Osteoblast (primary cell): ENCODE measurements around the gene SLC2A8. TPM values are rescaled to one million over a fixed set of nuclear protein-coding genes. Genes with fewer than 3 reads are reported as not detected.

Source experiments
- DNase-seq: peaks from one replicate; pipeline ENCODE4 v3.0.0; 2011; ENCODE audit warnings: low spot score, mixed read lengths; ENCODE audit not compliant: insufficient read length; ENCODE audit errors: missing footprints
- H2AFZ ChIP-seq: 2 replicates; pipeline ENCODE4 v1.6.0; 2011; ENCODE audit warnings: mild to moderate bottlenecking, low read length
- H3K27ac ChIP-seq: 2 replicates; pipeline ENCODE4 v1.5.1; 2011; ENCODE audit warnings: mild to moderate bottlenecking, low read depth, low read length, moderate library complexity
- H3K27me3 ChIP-seq: 2 replicates; pipeline ENCODE4 v1.6.0; 2012; ENCODE audit warnings: mild to moderate bottlenecking, control low read depth, inconsistent platforms, low read length, moderate library complexity; ENCODE audit not compliant: insufficient read depth
- H3K36me3 ChIP-seq: 2 replicates; pipeline ENCODE4 v1.5.1; 2011; ENCODE audit warnings: mild to moderate bottlenecking, low read length, control low read depth, moderate library complexity; ENCODE audit not compliant: insufficient read depth
- H3K4me1 ChIP-seq: 2 replicates; pipeline ENCODE4 v1.5.1; 2011; ENCODE audit warnings: mild to moderate bottlenecking, low read length, control low read depth, moderate library complexity; ENCODE audit not compliant: insufficient read depth
- H3K4me2 ChIP-seq: 2 replicates; pipeline ENCODE4 v1.6.0; 2011; ENCODE audit warnings: mild to moderate bottlenecking, low read length; ENCODE audit not compliant: insufficient read depth
- H3K4me3 ChIP-seq: fragments of 200-600 bp; sonication (generic); 3 replicates; pipeline ENCODE4 v1.5.1; 2012; ENCODE audit warnings: mild to moderate bottlenecking, low read length, inconsistent platforms; ENCODE audit not compliant: insufficient read depth
- H3K79me2 ChIP-seq: 2 replicates; pipeline ENCODE4 v1.6.0; 2012; ENCODE audit warnings: mild to moderate bottlenecking, low read length, control low read depth, inconsistent platforms; ENCODE audit not compliant: insufficient read depth
- H3K9me3 ChIP-seq: 2 replicates; pipeline ENCODE4 v1.5.1; 2011; ENCODE audit warnings: low read depth, low read length, control low read depth
- H4K20me1 ChIP-seq: 2 replicates; pipeline ENCODE4 v1.6.0; 2012; ENCODE audit warnings: mild to moderate bottlenecking, low read length, control low read depth; ENCODE audit not compliant: insufficient read depth
- CTCF ChIP-seq: IDR thresholded peaks from 2 replicates; pipeline ENCODE4 v1.5.1; 2011; ENCODE audit warnings: mild to moderate bottlenecking, low read depth, low read length, moderate library complexity; ENCODE audit errors: extremely low read depth
- total RNA-seq: library from RNA; depleted of rRNA; stranded (reverse); fragments of >200 nt; gene quantifications from 2 replicates; pipeline ENCODE4 v1.2.3, GENCODE V29; 2012

The SLC2A8 gene
- total RNA-seq, 1 donor: 5.4 TPM

GRCh38 chr9:127398275-127398647 is 1.3 kb downstream of the SLC2A8 start:
- Histone ChIP-seq H4K20me1 (peaks cover 12% of the 10 kb centered on the region), H3K27ac (no peak overlapping the region), H3K79me2 (peaks cover 7% of the 10 kb centered on the region), H3K27me3 (no peaks in the 10 kb centered on the region), H3K9me3 (no peaks in the 10 kb centered on the region), H2AFZ (peak overlapping the region; percentile 76), H3K36me3 (no peaks in the 10 kb centered on the region), H3K4me1 (peaks cover 7% of the 10 kb centered on the region), H3K4me2 (peak overlapping the region; percentile 84), H3K4me3 (peak overlapping the region; percentile 77)
- DNase-seq: no peak
- no peak for TF ChIP-seq CTCF

- H3K9me3 ChIP-seq: no peaks in the 10 kb centered on the region
- no peak overlapping the region for H3K27ac ChIP-seq
- H3K27me3 ChIP-seq: no peaks in the 10 kb centered on the region
- H4K20me1 ChIP-seq: peaks cover 12% of the 10 kb centered on the region
- TF ChIP-seq CTCF: no peak
- H3K4me2 ChIP-seq: no peak overlapping the region
- no peak overlapping the region for H3K4me3 ChIP-seq
- H3K4me1 ChIP-seq: peaks cover 7% of the 10 kb centered on the region
- no peaks in the 10 kb centered on the region for H3K36me3 ChIP-seq
- DNase-seq: peak; percentile 46
- H3K79me2 ChIP-seq: peaks cover 7% of the 10 kb centered on the region
- H2AFZ ChIP-seq: no peak overlapping the region
Observed at GRCh38 chr9:127398715-127399400, 1.9 kb downstream of the SLC2A8 start.

- peaks cover 7% of the 10 kb centered on the region for H3K79me2 ChIP-seq
- no peak overlapping the region for H2AFZ ChIP-seq
- H3K27me3 ChIP-seq: no peaks in the 10 kb centered on the region
- H3K4me1 ChIP-seq: peaks cover 7% of the 10 kb centered on the region
- no peak overlapping the region for H3K4me2 ChIP-seq
- no peak for DNase-seq
- H3K4me3 ChIP-seq: no peak overlapping the region
- no peak overlapping the region for H3K27ac ChIP-seq
- no peaks in the 10 kb centered on the region for H3K36me3 ChIP-seq
- no peak for TF ChIP-seq CTCF
- peaks cover 12% of the 10 kb centered on the region for H4K20me1 ChIP-seq
- H3K9me3 ChIP-seq: no peaks in the 10 kb centered on the region
Observed at GRCh38 chr9:127399736-127400269, 2.8 kb downstream of the SLC2A8 start.

- no peaks in the 10 kb centered on the region for H3K4me1 ChIP-seq
Observed at GRCh38 chr9:127402401-127403090, 5.6 kb downstream of the SLC2A8 start.

More at GRCh38 chr9:127402401-127403090, 5.6 kb downstream of the SLC2A8 start:
- peaks cover 7% of the 10 kb centered on the region for H3K79me2 ChIP-seq
- H3K36me3 ChIP-seq: no peaks in the 10 kb centered on the region
- no peak overlapping the region for H2AFZ ChIP-seq
- H3K9me3 ChIP-seq: no peaks in the 10 kb centered on the region
- H4K20me1 ChIP-seq: peaks cover 12% of the 10 kb centered on the region
- H3K27me3 ChIP-seq: no peaks in the 10 kb centered on the region
- no peak for TF ChIP-seq CTCF
- H3K4me3 ChIP-seq: no peak overlapping the region
- no peak for DNase-seq
- no peak overlapping the region for H3K27ac ChIP-seq
- no peak overlapping the region for H3K4me2 ChIP-seq
